Tracheal epithelial cell (primary cell): ENCODE measurements around the gene ZBED2. TPM values are rescaled to one million over a fixed set of nuclear protein-coding genes. Genes with fewer than 3 reads are reported as not detected.

Experiments used
- total RNA-seq: library from RNA; depleted of rRNA; stranded (reverse); fragments of >200 nt; gene quantifications from 2 replicates; pipeline ENCODE4 v1.2.1, GENCODE V29; 2014

ZBED2 gene
- total RNA-seq = 8.3 and 11.8 TPM in 2 replicates

GRCh38 chr3:111595232-111595631 lies at the start of gene ZBED2:
TSS of gene ZBED2 (minus strand) at chr3:111595346. CDS start at chr3:111594201, 1,145 bp downstream.

Other genes starting within 250 kb of the ZBED2 start
- gene CD96, start 53.1 kb downstream of the ZBED2 start, total RNA-seq = not detected in 2 replicates
- 3.0 and 21.7 TPM in 2 replicates for gene PLCXD2, start 79.3 kb upstream of the ZBED2 start, total RNA-seq